ENCODE data around the gene GPC5.

Gene GPC5

GRCh38 chr13:91904005-91904404, 505.6 kb downstream of the GPC5 start:
- DNase-seq: no peak

- DNase-seq: no peak
These were observed 506.2 kb downstream of the GPC5 start for GRCh38 chr13:91904597-91904996.

- DNase-seq: no peak
These were observed 509.0 kb downstream of the GPC5 start for GRCh38 chr13:91907398-91907797.

GRCh38 chr13:91909617-91910016, 511.2 kb downstream of the GPC5 start:
- DNase-seq: no peak

- DNase-seq: no peak
These were observed 524.7 kb downstream of the GPC5 start for GRCh38 chr13:91922969-91923592.

- no peak for DNase-seq
These were observed 532.3 kb downstream of the GPC5 start for GRCh38 chr13:91930687-91931086.

GRCh38 chr13:91934354-91934753, 535.9 kb downstream of the GPC5 start:
- DNase-seq: no peak

GRCh38 chr13:91946498-91947070, 548.2 kb downstream of the GPC5 start:
- DNase-seq: no peak

GRCh38 chr13:91948736-91949135, 550.3 kb downstream of the GPC5 start:
- DNase-seq: no peak

GRCh38 chr13:91950803-91951202, 552.4 kb downstream of the GPC5 start:
- no peak for DNase-seq

- no peak for DNase-seq
These were observed 557.3 kb downstream of the GPC5 start for GRCh38 chr13:91955546-91956355.

- no peak for DNase-seq
These were observed 562.5 kb downstream of the GPC5 start for GRCh38 chr13:91960947-91961346.

GRCh38 chr13:91962946-91963345, 564.5 kb downstream of the GPC5 start:
- DNase-seq: no peak

GRCh38 chr13:91965511-91965910, 567.1 kb downstream of the GPC5 start:
- DNase-seq: no peak

GRCh38 chr13:91978571-91978970, 580.1 kb downstream of the GPC5 start:
- no peak for DNase-seq

- no peak for DNase-seq
These were observed 588.5 kb downstream of the GPC5 start for GRCh38 chr13:91986761-91987483.

GRCh38 chr13:91988331-91988730, 589.9 kb downstream of the GPC5 start:
- no peak for DNase-seq

- DNase-seq: no peak
These were observed 614.4 kb downstream of the GPC5 start for GRCh38 chr13:92012787-92013186.

- no peak for DNase-seq
These were observed 619.3 kb downstream of the GPC5 start for GRCh38 chr13:92017737-92018136.

GRCh38 chr13:92028695-92029094, 630.3 kb downstream of the GPC5 start:
- no peak for DNase-seq

- DNase-seq: no peak
These were observed 631.2 kb downstream of the GPC5 start for GRCh38 chr13:92029641-92030040.

GRCh38 chr13:92038905-92039304, 640.5 kb downstream of the GPC5 start:
- DNase-seq: no peak

GRCh38 chr13:92042522-92042921, 644.1 kb downstream of the GPC5 start:
- no peak for DNase-seq

- no peak for DNase-seq
These were observed 645.9 kb downstream of the GPC5 start for GRCh38 chr13:92044351-92044750.

All from activated CD4-positive, alpha-beta T cell treated with anti-CD3 and anti-CD28 coated beads for 48 hours (primary cell).